Right forelimb (tissue), 1 donor: ENCODE results near the gene AGXT.
A peak's percentile ranks its signal among the peaks of the same experiment; 100 is the strongest.

ENCODE experiments used
- DNase-seq: peaks from one replicate; pipeline ENCODE4 v3.0.0-alpha.2; 2018

The AGXT gene

GRCh38 chr2:240868286-240869108 is at the start of gene AGXT:
Gene AGXT, plus strand, starts transcription at chr2:240868824. Its CDS starts 42 bp downstream, at chr2:240868866.
- no peak for DNase-seq

GRCh38 chr2:240819126-240819857 is 49.3 kb upstream of the AGXT start:
- peak; percentile 39 for DNase-seq

- DNase-seq, result no peak
These were observed 48.6 kb upstream of the AGXT start, which contains the start of gene KIF1A for GRCh38 chr2:240819858-240820606. Gene KIF1A, minus strand, starts transcription at chr2:240820219. Its CDS starts 22,467 bp downstream, at chr2:240797752.

- no peak for DNase-seq
These were observed 47.8 kb upstream of the AGXT start for GRCh38 chr2:240820607-240821428.

- DNase-seq, result no peak
These were observed 47.2 kb upstream of the AGXT start for GRCh38 chr2:240821429-240821778.

GRCh38 chr2:240822280-240822847 is 46.3 kb upstream of the AGXT start:
- DNase-seq, result no peak

GRCh38 chr2:240823449-240824336 is 44.9 kb upstream of the AGXT start:
- DNase-seq, result no peak

GRCh38 chr2:240825476-240825875 is 43.1 kb upstream of the AGXT start:
- no peak for DNase-seq

GRCh38 chr2:240831594-240832204 is 36.9 kb upstream of the AGXT start:
- DNase-seq, result peak; percentile 41

GRCh38 chr2:240832205-240832727 is 36.4 kb upstream of the AGXT start:
- DNase-seq, result peak; percentile 89

- peak; percentile 40 for DNase-seq
These were observed 35.6 kb upstream of the AGXT start for GRCh38 chr2:240832921-240833494.

GRCh38 chr2:240833724-240834285 is 34.8 kb upstream of the AGXT start:
- DNase-seq, result no peak

GRCh38 chr2:240834377-240834975 is 34.1 kb upstream of the AGXT start:
- DNase-seq, result no peak

GRCh38 chr2:240835528-240835927 is 33.1 kb upstream of the AGXT start:
- no peak for DNase-seq

- no peak for DNase-seq
These were observed 31.7 kb upstream of the AGXT start for GRCh38 chr2:240836781-240837467.

GRCh38 chr2:240837621-240838020 is 31.0 kb upstream of the AGXT start:
- no peak for DNase-seq

GRCh38 chr2:240839152-240840143 is 29.2 kb upstream of the AGXT start:
- DNase-seq, result no peak
